HG03097 (cell line): Measurements from ENCODE around the gene ADAMTSL1.

Experiments
- ATAC-seq: cut with Tn5 transposase; IDR thresholded peaks from one replicate; pipeline ENCODE4 v1.9.1; 2021; ENCODE audit not compliant: unreplicated experiment, low FRiP score

ADAMTSL1 gene

DNA sequence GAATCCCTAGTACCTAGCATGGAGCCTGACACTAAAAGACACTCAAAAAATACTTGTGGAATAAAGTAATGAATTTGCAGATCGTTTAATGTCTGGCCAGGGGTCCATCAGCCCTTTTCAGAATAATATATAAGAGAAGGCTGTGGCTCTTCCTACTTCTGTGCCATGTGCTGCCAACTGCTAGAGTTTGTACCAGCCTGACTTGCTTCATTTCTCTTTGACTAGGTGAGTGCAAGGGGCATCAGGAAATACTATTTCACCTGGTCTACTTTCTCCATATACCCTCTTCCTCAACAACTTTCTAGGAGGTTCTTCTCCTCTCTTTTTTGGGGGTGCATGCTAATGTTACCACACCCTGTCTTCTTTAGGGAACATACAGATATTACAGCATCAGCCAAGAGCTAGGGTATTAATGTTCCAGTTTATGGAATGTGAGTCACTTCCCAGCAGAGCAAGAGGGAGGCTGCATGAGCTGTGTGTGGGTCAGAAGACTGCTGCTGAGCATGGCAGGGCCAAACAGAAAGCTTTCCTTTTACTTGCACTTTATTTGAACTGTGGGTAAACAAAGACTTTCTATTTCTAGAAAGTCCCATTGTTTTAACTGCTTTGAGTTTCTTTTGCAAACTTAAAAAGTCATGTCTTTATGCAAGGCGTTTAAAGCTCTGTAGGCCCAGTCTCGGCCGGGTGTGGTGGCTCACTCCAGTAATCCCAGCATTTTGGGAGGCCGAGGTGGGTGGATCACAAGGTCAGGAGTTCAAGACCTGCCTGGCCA, 158.9 kb downstream of the ADAMTSL1 start:
- no peak for ATAC-seq

DNA sequence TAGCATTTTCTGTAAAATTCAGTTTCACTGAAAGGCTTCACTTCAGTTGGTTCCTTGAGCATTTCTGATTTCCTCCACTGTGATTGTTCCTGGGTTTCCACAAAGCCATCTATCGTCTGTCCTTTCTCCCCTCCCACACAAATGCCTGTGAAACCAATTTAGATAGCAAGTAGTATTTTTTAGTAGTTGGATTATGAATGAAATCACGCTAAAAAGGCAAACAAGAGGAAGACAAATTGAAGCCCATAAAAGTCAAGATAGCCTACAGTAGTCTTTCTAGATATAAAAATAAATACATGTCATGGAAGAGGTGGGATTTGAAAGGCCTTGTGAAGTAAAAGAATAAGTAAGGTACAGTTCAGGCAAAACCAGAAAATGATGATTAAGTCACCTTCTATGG, 162.8 kb downstream of the ADAMTSL1 start:
- no peak for ATAC-seq

DNA sequence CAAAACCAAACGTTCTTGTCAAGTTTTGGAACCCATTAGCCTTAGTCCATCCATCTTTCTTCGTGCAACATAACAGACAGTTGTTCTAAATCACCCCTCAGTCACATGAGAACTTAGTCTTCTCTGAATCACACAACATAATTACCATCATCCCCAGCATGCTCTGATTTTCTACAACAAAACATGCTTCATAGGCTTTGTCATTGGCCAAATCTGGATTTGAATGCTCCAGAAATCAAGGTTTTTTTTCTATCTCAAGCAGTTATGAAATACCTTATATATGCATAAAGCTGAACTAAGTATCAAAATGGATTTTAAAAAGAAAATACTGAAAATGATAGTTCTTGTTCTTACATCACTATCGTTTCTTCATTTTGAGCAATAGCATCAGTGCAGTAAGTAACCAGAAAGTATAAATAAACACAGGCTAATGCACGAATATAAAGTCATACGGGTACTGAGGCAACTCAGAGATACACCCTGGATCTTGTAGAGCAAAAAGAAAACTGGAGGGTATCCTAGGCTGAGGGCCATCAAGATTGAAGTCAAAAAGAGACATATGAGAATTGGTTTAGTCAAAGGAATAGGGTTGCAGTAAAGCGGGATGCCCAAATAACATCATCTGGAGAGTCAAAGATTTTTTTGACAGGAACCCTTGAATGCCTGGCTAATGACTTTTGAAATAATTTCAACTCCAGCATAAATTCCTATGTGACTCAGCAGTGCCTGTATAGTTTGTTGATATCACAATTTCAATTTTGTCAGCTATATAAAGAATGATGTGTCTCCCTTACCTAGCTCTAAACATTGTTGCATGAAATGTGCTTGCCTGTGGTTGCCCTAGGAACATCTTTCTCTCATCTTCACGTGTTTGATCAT, 164.7 kb downstream of the ADAMTSL1 start:
- no peak for ATAC-seq

DNA sequence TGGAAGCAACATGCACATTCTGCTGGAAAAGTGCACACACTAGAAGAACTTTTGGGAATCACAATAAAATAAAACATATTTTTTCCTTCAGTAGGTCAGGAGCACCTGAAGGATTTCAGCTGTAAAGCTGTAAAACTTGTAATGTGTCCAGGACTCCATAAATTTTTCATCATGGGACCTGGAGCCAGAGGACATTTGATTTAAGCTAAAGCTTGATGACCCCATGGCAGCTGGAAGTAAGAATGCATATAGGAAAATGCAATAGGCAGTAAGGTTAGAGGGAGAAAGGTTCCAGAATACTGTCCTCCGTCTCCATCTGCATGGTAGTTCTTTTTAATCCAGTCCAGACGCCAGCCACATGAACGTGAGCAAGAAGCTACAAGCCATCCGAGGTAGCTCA, 166.0 kb downstream of the ADAMTSL1 start:
- no peak for ATAC-seq

DNA sequence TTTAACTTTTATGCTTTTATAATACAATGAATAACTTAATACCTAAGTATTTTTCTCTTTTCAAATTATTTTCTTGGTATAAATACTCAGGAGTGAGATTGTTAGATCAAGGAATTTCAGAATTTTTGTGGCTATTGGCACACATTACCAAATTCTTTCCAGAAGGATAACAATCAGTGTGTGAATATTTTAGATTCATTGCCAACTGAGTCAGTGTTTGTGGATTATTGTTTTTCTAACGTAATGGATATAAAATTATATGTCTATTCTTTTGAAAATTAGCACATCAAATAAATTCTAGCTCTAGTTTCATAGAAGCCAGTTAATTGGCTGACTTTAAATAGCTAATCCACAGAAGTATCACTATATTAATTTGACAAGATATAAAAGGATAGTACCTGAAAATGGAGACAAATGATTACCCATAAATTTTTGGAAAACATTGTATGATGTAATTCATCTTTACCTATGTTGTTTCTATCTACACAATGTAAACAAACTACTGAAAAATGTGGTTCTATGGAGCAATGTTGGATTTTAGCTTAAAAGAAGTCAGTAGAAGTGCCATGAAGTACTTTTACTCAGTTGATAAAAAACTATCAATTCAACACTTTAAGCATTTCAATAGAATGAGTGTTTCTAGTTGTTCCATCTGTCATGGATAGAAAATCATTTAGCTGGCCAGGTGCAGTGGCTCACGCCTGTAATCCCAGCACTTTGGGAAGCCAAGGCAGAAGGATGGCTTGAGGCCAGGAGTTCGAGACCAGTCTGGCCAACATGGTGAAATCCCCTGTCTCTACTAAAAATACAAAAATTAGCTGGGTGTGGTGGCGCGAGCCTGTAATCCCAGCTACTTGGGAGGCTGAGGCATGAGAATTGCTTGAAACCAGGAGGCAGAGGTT, 185.1 kb downstream of the ADAMTSL1 start:
- ATAC-seq, result no peak

DNA sequence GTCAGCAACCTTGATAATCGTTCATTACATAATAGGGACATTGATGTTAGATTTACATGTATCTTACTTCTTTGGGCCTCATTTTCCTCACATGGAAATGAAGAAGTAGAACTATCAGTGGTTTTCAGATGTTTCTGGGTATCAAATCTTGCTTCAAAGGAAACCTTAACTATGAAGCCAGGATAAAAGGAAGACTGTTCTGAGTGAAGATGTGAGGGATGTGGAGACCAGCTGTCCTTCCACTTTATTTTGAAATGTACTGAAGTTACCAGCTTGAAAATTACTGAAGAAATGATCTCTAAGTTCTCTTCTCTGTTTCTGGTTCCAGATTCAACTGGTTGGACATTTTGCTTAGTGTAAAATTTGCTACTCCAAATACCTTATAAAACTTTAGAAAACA, 186.0 kb downstream of the ADAMTSL1 start:
- ATAC-seq, result no peak

DNA sequence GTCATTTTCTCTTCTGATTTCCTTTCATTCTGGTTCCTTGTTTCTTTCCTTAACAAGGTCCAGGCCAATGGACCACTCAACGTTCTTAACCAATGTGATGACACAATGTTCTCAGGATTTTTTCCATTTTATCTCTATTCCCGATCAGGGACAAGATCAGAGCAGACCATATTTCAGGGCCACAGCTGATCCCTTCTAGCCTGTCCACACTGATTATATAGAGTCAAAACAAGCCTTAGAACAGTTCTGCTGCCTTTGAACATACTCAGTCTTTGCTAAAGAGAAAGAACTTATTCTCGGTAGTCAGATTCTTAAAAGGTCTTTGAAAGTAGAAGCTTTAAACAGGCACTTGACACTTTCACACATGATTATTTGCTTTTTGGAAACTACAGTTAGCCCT, 188.4 kb downstream of the ADAMTSL1 start:
- no peak for ATAC-seq

DNA sequence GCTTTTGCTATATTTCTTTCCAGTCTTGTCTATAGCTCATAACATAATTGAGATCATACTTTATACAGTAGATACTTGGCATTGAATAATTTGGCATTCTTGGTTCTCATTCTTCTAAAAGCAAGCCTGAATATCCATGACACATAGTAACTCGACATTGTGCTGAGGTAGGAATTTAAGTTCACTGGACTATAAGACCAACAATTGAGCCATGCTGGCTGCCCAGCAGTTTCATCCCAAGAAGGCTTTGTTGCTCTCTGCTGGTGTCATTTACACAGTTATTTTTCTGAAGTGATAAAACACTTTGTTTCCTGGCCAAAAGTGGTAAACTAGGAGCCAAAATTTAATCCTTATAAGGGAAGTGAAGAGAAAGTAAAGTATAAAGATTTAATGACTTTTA, 192.0 kb downstream of the ADAMTSL1 start:
- no peak for ATAC-seq

DNA sequence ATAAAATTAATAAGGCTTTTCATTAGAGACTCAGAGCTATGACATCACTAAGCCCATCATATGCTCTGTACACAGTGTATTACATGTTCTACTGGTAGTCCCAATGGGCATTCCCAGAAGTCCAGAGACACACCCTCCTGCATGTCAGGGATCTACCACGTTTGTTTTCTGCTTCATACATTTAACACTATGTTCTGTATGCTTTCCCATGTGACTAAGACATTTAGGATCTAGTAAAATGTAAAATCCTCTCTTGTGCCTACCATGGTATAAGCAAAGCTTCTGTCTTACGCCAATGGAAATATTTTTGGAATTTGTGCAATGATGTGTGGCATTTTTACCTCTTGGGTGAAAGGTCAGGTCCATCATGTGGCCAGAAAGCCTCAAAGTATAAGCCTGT, 192.4 kb downstream of the ADAMTSL1 start:
- ATAC-seq, result no peak

DNA sequence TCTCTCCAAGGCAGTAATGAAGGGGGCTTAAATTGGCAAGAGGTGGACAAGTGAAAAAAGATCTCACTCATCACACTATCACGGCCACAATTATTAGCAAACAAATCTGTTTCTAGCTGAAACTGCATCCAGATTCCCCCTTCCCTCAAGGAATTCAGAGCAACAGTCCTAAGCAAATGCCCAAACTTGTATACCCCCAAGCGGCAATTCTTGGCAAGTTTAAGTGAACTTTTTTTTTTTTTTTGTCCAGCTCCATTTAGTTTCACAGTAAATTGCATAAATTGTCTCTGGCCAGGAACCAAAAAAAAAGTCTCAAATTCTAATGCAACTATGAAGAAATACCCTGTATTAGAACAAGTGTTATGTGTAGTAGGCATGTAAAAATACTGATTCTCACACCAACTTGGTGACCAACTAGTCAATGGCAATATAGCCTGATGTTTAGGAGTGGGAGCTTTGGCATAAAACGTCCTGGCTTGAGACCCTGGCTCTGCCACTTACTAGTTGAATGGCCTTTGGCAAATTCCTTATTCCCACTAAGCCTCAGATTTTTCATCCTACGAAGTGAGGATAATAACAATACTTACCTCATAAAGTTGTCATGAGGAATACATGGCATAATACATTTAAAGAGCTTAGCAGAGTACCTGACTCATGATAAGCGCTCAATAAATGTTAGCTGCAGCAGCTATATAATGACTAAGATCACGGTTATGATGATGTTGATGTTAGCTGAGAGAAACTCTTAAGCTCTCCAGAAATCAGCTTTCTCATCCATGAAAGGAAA, 193.2 kb downstream of the ADAMTSL1 start:
- ATAC-seq, result no peak

DNA sequence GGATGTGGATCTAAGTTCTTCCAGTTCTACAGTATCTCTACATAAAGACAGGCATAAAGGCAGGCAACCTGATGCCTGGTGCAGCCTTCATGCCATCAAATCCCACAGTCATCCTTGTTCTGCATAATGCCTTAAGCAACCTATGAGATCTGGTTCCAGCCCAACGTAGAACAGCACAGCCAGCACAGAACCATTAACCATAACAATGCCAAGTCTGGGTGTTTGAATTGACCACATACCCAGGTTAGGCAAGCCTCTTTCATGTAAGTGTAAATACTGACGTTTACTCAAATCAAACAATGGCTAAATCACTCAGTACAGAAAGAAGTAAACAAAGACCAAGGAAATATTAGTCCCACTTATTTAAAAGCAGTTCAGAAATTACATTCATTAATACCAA, 195.0 kb downstream of the ADAMTSL1 start:
- ATAC-seq, result no peak

DNA sequence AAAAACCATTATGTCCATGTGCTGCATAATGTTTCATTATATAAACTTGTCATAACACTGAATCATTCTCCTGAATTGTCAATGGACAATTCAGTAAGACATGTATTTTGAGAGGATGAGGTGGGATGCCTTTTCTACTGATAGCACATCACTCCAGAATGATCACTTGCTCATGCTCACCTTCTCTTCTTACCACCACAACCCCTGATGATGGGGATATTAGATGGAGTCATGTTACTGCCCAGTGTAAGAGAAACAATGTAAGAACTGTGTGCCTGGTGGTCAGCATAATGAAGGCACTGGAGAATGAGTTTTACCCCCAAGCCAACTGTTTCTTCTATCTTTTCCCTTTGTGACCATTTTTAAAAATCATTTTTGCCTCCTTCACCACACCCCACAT, 198.8 kb downstream of the ADAMTSL1 start:
- no peak for ATAC-seq

DNA sequence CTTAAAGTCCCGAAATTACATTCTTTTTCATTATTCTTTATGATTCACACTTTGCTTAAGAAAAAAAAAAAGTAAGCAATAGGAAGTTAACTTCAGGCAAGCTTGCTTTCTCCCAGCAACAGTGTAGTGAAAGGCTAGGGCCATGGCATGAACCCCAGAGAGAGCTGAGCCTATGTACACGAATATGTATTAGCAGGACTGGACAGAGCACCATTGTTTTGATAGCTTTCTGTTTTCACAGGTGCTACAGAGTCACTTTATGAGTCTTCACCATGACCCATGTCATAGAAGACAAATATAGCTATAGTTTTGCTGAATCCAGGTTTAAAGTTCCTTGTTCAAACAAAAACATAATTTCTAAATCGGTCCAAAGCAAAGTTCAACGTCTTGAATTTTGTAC, 199.2 kb downstream of the ADAMTSL1 start:
- ATAC-seq, result no peak

DNA sequence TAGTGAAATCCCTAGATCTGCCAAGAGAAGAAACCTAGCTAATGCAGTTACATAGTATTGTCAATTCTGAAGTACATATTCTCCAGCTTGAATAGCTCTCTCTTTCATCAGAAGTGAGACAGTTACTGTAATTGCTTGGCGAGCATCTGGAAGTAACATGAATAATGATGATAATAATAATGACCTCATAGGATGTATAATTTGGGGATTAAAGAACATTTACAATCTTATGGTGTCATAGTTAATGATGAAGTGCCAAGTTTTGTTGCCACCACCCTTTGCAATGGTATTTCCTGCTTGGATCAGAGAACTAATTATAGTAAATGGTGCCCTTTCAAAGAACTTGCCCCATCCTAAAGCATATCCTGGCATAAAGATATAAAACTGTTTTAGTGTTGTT, 201.4 kb downstream of the ADAMTSL1 start:
- no peak for ATAC-seq

DNA sequence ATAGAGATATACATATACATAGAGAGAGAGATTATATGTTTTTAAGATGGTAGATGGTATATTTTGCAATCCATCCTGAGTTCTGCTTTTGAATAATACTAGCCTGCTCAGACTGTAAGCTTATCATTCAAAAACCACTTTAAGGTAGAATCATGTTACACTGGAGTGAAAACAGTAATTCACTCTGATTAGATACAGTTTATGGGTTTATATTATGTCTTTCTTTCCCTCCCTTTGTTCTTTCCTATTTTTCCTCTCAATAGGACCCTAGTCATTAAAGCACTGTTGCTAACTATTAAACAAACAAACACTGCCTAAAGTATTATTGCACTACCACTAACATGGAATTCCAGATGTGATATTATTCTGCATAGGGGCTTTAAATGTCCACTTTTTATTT, 202.0 kb downstream of the ADAMTSL1 start:
- no peak for ATAC-seq

DNA sequence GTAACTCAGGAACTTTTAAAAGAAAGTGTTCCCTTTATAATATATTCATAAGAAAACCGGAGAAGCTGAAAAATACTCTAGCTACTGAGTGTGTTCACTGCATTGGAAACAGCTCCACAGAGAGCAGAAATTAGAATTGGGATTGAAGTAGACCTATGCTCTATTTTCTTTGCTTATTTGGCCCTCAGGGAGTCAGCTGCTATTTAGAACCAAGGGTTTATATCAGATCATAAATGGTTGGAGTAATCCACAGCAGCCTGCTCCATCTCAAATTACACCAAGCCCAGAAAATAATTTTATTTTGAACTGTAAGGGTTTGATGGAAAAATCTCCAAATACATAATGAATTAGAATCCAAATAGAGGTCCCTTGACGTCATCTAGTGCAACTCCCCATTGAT, 202.6 kb downstream of the ADAMTSL1 start:
- no peak for ATAC-seq

DNA sequence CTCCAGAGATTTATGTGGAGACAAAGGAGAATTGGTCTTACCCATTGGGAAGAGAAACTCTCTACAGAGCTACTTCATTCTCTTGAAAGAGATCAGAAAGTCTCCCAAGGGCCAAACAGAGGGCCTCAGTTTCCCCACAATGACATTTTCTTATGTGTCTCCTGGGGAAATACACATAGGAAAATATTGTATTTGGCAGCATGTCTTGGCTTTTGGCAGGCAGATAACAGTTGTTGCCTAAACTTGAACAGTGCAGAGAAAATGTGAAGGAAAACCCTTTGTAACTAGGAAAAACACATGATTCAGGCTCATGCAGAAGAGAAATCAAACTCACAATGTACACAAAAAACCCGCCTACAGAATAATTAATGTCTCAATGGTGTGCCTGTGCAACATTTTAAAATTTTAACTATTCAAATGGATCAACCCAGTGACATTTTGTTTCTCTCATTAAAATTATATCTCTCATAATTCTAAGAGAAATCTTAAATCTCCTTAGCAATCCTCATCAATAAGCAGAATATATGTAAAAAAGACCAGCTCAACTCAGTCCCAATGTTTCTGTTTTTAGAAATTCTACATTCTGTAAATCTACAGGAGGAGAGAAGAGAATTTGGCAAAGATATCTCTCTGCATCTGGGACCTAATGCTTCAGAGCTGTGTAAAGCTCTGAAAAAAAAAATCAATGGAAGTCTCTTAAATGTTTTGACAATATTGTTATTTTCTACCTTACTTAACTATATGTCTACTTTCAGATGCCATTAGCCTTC, 205.1 kb downstream of the ADAMTSL1 start:
- no peak for ATAC-seq

DNA sequence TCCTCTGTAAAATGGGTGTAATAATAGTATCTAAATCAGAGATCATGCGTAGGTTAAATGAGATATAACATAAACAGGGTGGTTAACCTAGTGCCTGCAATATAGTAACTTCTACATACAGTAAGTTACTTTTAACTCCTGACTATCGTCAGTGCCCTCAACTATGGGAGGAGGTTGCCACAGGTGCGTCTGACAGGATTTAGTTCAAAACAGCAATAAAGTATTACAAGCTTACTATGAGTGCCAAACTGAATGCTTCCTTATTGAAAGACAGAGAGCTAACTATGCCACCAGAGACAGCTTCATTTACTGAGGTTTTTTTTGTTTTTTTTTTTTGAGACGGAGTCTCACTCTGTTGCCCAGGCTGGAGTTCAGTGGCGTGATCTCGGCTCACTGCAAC, 209.0 kb downstream of the ADAMTSL1 start:
- no peak for ATAC-seq

DNA sequence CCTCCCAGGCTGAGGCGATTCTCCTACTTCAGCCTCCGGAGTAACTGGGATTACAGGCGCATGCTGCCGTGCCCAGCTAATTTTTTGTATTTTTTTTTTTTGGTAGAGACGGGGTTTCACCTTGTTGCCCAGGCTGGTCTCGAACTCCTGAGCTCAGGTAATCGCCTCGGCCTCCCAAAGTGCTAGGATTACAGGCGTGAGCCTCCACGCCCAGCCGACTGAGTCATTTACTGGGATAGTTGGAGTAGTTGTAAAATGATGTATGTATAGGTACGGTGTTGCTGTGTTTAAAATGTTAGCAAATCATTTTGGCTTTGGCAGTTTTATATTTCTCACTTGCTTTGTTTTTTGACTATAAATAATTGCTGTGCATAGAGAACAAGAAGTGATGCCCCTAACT, 209.4 kb downstream of the ADAMTSL1 start:
- no peak for ATAC-seq
